Measurements from ENCODE around the gene TNKS2. TPM values are rescaled to one million over a fixed set of nuclear protein-coding genes. Genes with fewer than 3 reads are reported as not detected.

The TNKS2 gene
- total and polyA plus RNA-seq, 2 donors = 27.7 to 32.2 TPM

- Histone ChIP-seq H3K36me3 (ENCODE audit: control insufficient read depth in 2 of 2, insufficient read depth in 2 of 2, low read length in 1 of 2) (peaks cover 35 to 87% of the 10 kb centered on the region in 2 donors), H3K4me3 (ENCODE audit: low read length in 2 of 2) (no peak overlapping the region), H3K4me1 (ENCODE audit: control insufficient read depth in 2 of 2, insufficient read depth in 2 of 2, low read length in 2 of 2) (no peaks in the 10 kb centered on the region), H3K27me3 (ENCODE audit: control insufficient read depth in 2 of 2, insufficient read depth in 1 of 2, low read length in 1 of 2) (no peaks in the 10 kb centered on the region), H3K27ac (ENCODE audit: low read depth in 1 of 2, low read length in 1 of 2) (no peak overlapping the region), H3K9me3 (ENCODE audit: control insufficient read depth in 2 of 2, insufficient read depth in 1 of 2, low read length in 1 of 2) (no peaks in the 10 kb centered on the region)
- no peak for DNase-seq (ENCODE audit: low read depth in 6 of 9, low spot score in 9 of 9)
- 100% methylated on average over 1 of the region's 1 CpG for WGBS
Observed at GRCh38 chr10:91824076-91824475, 25.9 kb downstream of the TNKS2 start.

- H3K4me3 ChIP-seq (ENCODE audit: low read length in 2 of 2) = no peak overlapping the region
- no peak for DNase-seq (ENCODE audit: low read depth in 6 of 9, low spot score in 9 of 9)
- H3K27ac ChIP-seq (ENCODE audit: low read depth in 1 of 2, low read length in 1 of 2) = no peak overlapping the region
- no peaks in the 10 kb centered on the region for H3K4me1 ChIP-seq (ENCODE audit: control insufficient read depth in 2 of 2, insufficient read depth in 2 of 2, low read length in 2 of 2)
- H3K27me3 ChIP-seq (ENCODE audit: control insufficient read depth in 2 of 2, insufficient read depth in 1 of 2, low read length in 1 of 2) = no peaks in the 10 kb centered on the region
- no peaks in the 10 kb centered on the region for H3K9me3 ChIP-seq (ENCODE audit: control insufficient read depth in 2 of 2, insufficient read depth in 1 of 2, low read length in 1 of 2)
- peaks cover 15 to 89% of the 10 kb centered on the region in 2 donors for H3K36me3 ChIP-seq (ENCODE audit: control insufficient read depth in 2 of 2, insufficient read depth in 2 of 2, low read length in 1 of 2)
- 98% methylated on average over 2 of the region's 2 CpGs for WGBS
Observed at GRCh38 chr10:91829268-91829667, 31.0 kb downstream of the TNKS2 start.

GRCh38 chr10:91838199-91838598 lies 40.0 kb downstream of the TNKS2 start:
- H3K4me1 ChIP-seq (ENCODE audit: control insufficient read depth in 2 of 2, insufficient read depth in 2 of 2, low read length in 2 of 2) = no peaks in the 10 kb centered on the region
- peaks cover 39 to 87% of the 10 kb centered on the region in 2 donors for H3K36me3 ChIP-seq (ENCODE audit: control insufficient read depth in 2 of 2, insufficient read depth in 2 of 2, low read length in 1 of 2)
- DNase-seq (ENCODE audit: low read depth in 6 of 9, low spot score in 9 of 9) = no peak
- H3K27me3 ChIP-seq (ENCODE audit: control insufficient read depth in 2 of 2, insufficient read depth in 1 of 2, low read length in 1 of 2) = no peaks in the 10 kb centered on the region
- no peak overlapping the region for H3K27ac ChIP-seq (ENCODE audit: low read depth in 1 of 2, low read length in 1 of 2)
- 99% methylated on average over 3 of the region's 3 CpGs for WGBS
- H3K4me3 ChIP-seq (ENCODE audit: low read length in 2 of 2) = no peak overlapping the region
- no peaks in the 10 kb centered on the region for H3K9me3 ChIP-seq (ENCODE audit: control insufficient read depth in 2 of 2, insufficient read depth in 1 of 2, low read length in 1 of 2)

GRCh38 chr10:91843083-91843482 lies 44.9 kb downstream of the TNKS2 start:
- Histone ChIP-seq H3K27me3 (ENCODE audit: control insufficient read depth in 2 of 2, insufficient read depth in 1 of 2, low read length in 1 of 2) (no peaks in the 10 kb centered on the region), H3K4me3 (ENCODE audit: low read length in 2 of 2) (no peak overlapping the region), H3K4me1 (ENCODE audit: control insufficient read depth in 2 of 2, insufficient read depth in 2 of 2, low read length in 2 of 2) (no peaks in the 10 kb centered on the region), H3K9me3 (ENCODE audit: control insufficient read depth in 2 of 2, insufficient read depth in 1 of 2, low read length in 1 of 2) (no peaks in the 10 kb centered on the region), H3K27ac (ENCODE audit: low read depth in 1 of 2, low read length in 1 of 2) (no peak overlapping the region), H3K36me3 (ENCODE audit: control insufficient read depth in 2 of 2, insufficient read depth in 2 of 2, low read length in 1 of 2) (peaks cover 39 to 77% of the 10 kb centered on the region in 2 donors)
- DNase-seq (ENCODE audit: low read depth in 6 of 9, low spot score in 9 of 9) = no peak

GRCh38 chr10:91856637-91857036 lies 58.4 kb downstream of the TNKS2 start:
- Histone ChIP-seq H3K27me3 (ENCODE audit: control insufficient read depth in 2 of 2, insufficient read depth in 1 of 2, low read length in 1 of 2) (no peaks in the 10 kb centered on the region), H3K36me3 (ENCODE audit: control insufficient read depth in 2 of 2, insufficient read depth in 2 of 2, low read length in 1 of 2) (peaks cover 10 to 63% of the 10 kb centered on the region in 2 donors), H3K4me1 (ENCODE audit: control insufficient read depth in 2 of 2, insufficient read depth in 2 of 2, low read length in 2 of 2) (no peaks in the 10 kb centered on the region), H3K27ac (ENCODE audit: low read depth in 1 of 2, low read length in 1 of 2) (no peak overlapping the region), H3K4me3 (ENCODE audit: low read length in 2 of 2) (no peak overlapping the region), H3K9me3 (ENCODE audit: control insufficient read depth in 2 of 2, insufficient read depth in 1 of 2, low read length in 1 of 2) (no peaks in the 10 kb centered on the region)
- DNase-seq (ENCODE audit: low read depth in 6 of 9, low spot score in 9 of 9) = peak in 1 of 9 donors; percentile 18
- 95% methylated on average over 6 of the region's 6 CpGs for WGBS

- WGBS = 98% methylated on average over 1 of the region's 1 CpG
- H3K27ac ChIP-seq (ENCODE audit: low read depth in 1 of 2, low read length in 1 of 2) = no peak overlapping the region
- no peak for DNase-seq (ENCODE audit: low read depth in 6 of 9, low spot score in 9 of 9)
- peaks cover 10 to 73% of the 10 kb centered on the region in 2 donors for H3K36me3 ChIP-seq (ENCODE audit: control insufficient read depth in 2 of 2, insufficient read depth in 2 of 2, low read length in 1 of 2)
- no peaks in the 10 kb centered on the region for H3K27me3 ChIP-seq (ENCODE audit: control insufficient read depth in 2 of 2, insufficient read depth in 1 of 2, low read length in 1 of 2)
- no peaks in the 10 kb centered on the region for H3K4me1 ChIP-seq (ENCODE audit: control insufficient read depth in 2 of 2, insufficient read depth in 2 of 2, low read length in 2 of 2)
- no peaks in the 10 kb centered on the region for H3K9me3 ChIP-seq (ENCODE audit: control insufficient read depth in 2 of 2, insufficient read depth in 1 of 2, low read length in 1 of 2)
- no peak overlapping the region for H3K4me3 ChIP-seq (ENCODE audit: low read length in 2 of 2)
Observed at GRCh38 chr10:91860885-91861284, 62.7 kb downstream of the TNKS2 start.

GRCh38 chr10:91864099-91864498 lies 65.9 kb downstream of the TNKS2 start:
- Histone ChIP-seq H3K27ac (ENCODE audit: low read depth in 1 of 2, low read length in 1 of 2) (no peak overlapping the region), H3K4me3 (ENCODE audit: low read length in 2 of 2) (no peak overlapping the region), H3K27me3 (ENCODE audit: control insufficient read depth in 2 of 2, insufficient read depth in 1 of 2, low read length in 1 of 2) (no peaks in the 10 kb centered on the region), H3K4me1 (ENCODE audit: control insufficient read depth in 2 of 2, insufficient read depth in 2 of 2, low read length in 2 of 2) (no peaks in the 10 kb centered on the region), H3K9me3 (ENCODE audit: control insufficient read depth in 2 of 2, insufficient read depth in 1 of 2, low read length in 1 of 2) (no peaks in the 10 kb centered on the region), H3K36me3 (ENCODE audit: control insufficient read depth in 2 of 2, insufficient read depth in 2 of 2, low read length in 1 of 2) (peaks cover 11 to 55% of the 10 kb centered on the region in 2 donors)
- DNase-seq (ENCODE audit: low read depth in 6 of 9, low spot score in 9 of 9) = no peak
- 96% methylated on average over 2 of the region's 2 CpGs for WGBS

GRCh38 chr10:91864744-91865143 lies 66.5 kb downstream of the TNKS2 start:
- 98% methylated on average over 2 of the region's 2 CpGs for WGBS
- no peaks in the 10 kb centered on the region for H3K9me3 ChIP-seq (ENCODE audit: control insufficient read depth in 2 of 2, insufficient read depth in 1 of 2, low read length in 1 of 2)
- no peak overlapping the region for H3K4me3 ChIP-seq (ENCODE audit: low read length in 2 of 2)
- no peaks in the 10 kb centered on the region for H3K4me1 ChIP-seq (ENCODE audit: control insufficient read depth in 2 of 2, insufficient read depth in 2 of 2, low read length in 2 of 2)
- H3K27me3 ChIP-seq (ENCODE audit: control insufficient read depth in 2 of 2, insufficient read depth in 1 of 2, low read length in 1 of 2) = no peaks in the 10 kb centered on the region
- DNase-seq (ENCODE audit: low read depth in 6 of 9, low spot score in 9 of 9) = no peak
- peaks cover 8 to 48% of the 10 kb centered on the region in 2 donors for H3K36me3 ChIP-seq (ENCODE audit: control insufficient read depth in 2 of 2, insufficient read depth in 2 of 2, low read length in 1 of 2)
- H3K27ac ChIP-seq (ENCODE audit: low read depth in 1 of 2, low read length in 1 of 2) = no peak overlapping the region

GRCh38 chr10:91865562-91866081 lies 67.4 kb downstream of the TNKS2 start:
- Histone ChIP-seq H3K36me3 (ENCODE audit: control insufficient read depth in 2 of 2, insufficient read depth in 2 of 2, low read length in 1 of 2) (peaks cover 8 to 39% of the 10 kb centered on the region in 2 donors), H3K27ac (ENCODE audit: low read depth in 1 of 2, low read length in 1 of 2) (no peak overlapping the region), H3K4me3 (ENCODE audit: low read length in 2 of 2) (no peak overlapping the region), H3K27me3 (ENCODE audit: control insufficient read depth in 2 of 2, insufficient read depth in 1 of 2, low read length in 1 of 2) (no peaks in the 10 kb centered on the region), H3K4me1 (ENCODE audit: control insufficient read depth in 2 of 2, insufficient read depth in 2 of 2, low read length in 2 of 2) (no peaks in the 10 kb centered on the region), H3K9me3 (ENCODE audit: control insufficient read depth in 2 of 2, insufficient read depth in 1 of 2, low read length in 1 of 2) (no peaks in the 10 kb centered on the region)
- no peak for DNase-seq (ENCODE audit: low read depth in 6 of 9, low spot score in 9 of 9)
- WGBS = 98% methylated on average over 2 of the region's 2 CpGs

GRCh38 chr10:91875156-91875555 lies 76.9 kb downstream of the TNKS2 start:
- Histone ChIP-seq H3K27ac (ENCODE audit: low read depth in 1 of 2, low read length in 1 of 2) (no peak overlapping the region), H3K36me3 (ENCODE audit: control insufficient read depth in 2 of 2, insufficient read depth in 2 of 2, low read length in 1 of 2) (no peaks in the 10 kb centered on the region), H3K4me3 (ENCODE audit: low read length in 2 of 2) (no peak overlapping the region), H3K9me3 (ENCODE audit: control insufficient read depth in 2 of 2, insufficient read depth in 1 of 2, low read length in 1 of 2) (no peaks in the 10 kb centered on the region), H3K4me1 (ENCODE audit: control insufficient read depth in 2 of 2, insufficient read depth in 2 of 2, low read length in 2 of 2) (no peaks in the 10 kb centered on the region), H3K27me3 (ENCODE audit: control insufficient read depth in 2 of 2, insufficient read depth in 1 of 2, low read length in 1 of 2) (no peaks in the 10 kb centered on the region)
- DNase-seq (ENCODE audit: low read depth in 6 of 9, low spot score in 9 of 9) = no peak
- 100% methylated on average over 2 of the region's 2 CpGs for WGBS
